ENCODE measurements around the gene UPF3B.

- TF ChIP-seq CTCF (conservative IDR thresholded peaks at IDR 0.05 in 1 of 2, IDR thresholded peaks at IDR 0.05 in 1 of 2; ENCODE audit: extremely low read depth in 1 of 2, insufficient read depth in 1 of 2, low read depth in 1 of 2, low read length in 2 of 2) = peak; percentile 59 to 69
- TF ChIP-seq EZH2 (IDR thresholded peaks at IDR 0.05; ENCODE audit: borderline replicate concordance, low read length) = no peak
Measured at GRCh38 chrX:119880552-119881437, 28.0 kb upstream of the UPF3B start.
